Suprapubic skin (tissue), 4 donors: ENCODE results near the gene ZNRD2. TPM values are rescaled to one million over a fixed set of nuclear protein-coding genes. Genes with fewer than 3 reads are reported as not detected.

Source experiments
- DNase-seq, 2 donors: peaks; one replicate each; pipeline ENCODE4 v3.0.0-alpha.2; 2019; ENCODE audit warnings: low spot score in 2 of 2
- H3K27ac ChIP-seq: fragments of 200-600 bp; sonication (generic); one replicate; pipeline ENCODE4 v1.5.1; 2019
- H3K27me3 ChIP-seq: fragments of 200-600 bp; sonication (generic); one replicate; pipeline ENCODE4 v1.5.1; 2019
- H3K36me3 ChIP-seq: fragments of 200-600 bp; sonication (generic); one replicate; pipeline ENCODE4 v1.5.1; 2019
- H3K4me1 ChIP-seq: fragments of 200-600 bp; sonication (generic); one replicate; pipeline ENCODE4 v1.5.1; 2019
- H3K4me3 ChIP-seq: fragments of 200-600 bp; sonication (generic); one replicate; pipeline ENCODE4 v1.5.1; 2019; ENCODE audit warnings: mild to moderate bottlenecking
- H3K9me3 ChIP-seq: fragments of 200-600 bp; sonication (generic); one replicate; pipeline ENCODE4 v1.5.1; 2019
- EP300 ChIP-seq: sonication (generic); formaldehyde crosslinking; IDR thresholded peaks from one replicate; pipeline ENCODE4 v1.6.1; 2017; ENCODE audit warnings: antibody characterized with exemption
- POLR2A ChIP-seq, 2 donors: fragments of 450-650 bp; IDR thresholded peaks; one replicate each; pipeline ENCODE4 v1.6.1; 2017; ENCODE audit warnings: antibody characterized with exemption in 2 of 2, mild to moderate bottlenecking in 2 of 2, moderate library complexity in 2 of 2
- POLR2AphosphoS5 ChIP-seq, 3 donors: sonication (generic); formaldehyde crosslinking; IDR thresholded peaks; one replicate each; pipeline ENCODE4 v1.6.1; 2017; ENCODE audit warnings: antibody characterized with exemption in 3 of 3
- WGBS: methylation state at CpG from one replicate; pipeline ENCODE4 v1.1.5; 2018; 5-methylcytosine and 5-hydroxymethylcytosine counted together
- total RNA-seq, 4 donors: library from RNA; depleted of rRNA; stranded (reverse); fragments of >200 nt; gene quantifications; one replicate each; pipeline ENCODE4 v1.1.0, GENCODE V29; 2016
- TF ChIP-seq, protein P1 (sequence below), 2 donors: fragments of 200-600 bp in 1 of 2; fragments of 450-650 bp in 1 of 2; sonication (generic) in 1 of 2; IDR thresholded peaks; one replicate each; pipeline ENCODE4 v1.5.1; 2016 to 2019; ENCODE audit warnings: antibody characterized with exemption in 2 of 2, mild to moderate bottlenecking in 1 of 2, moderate library complexity in 1 of 2

The ZNRD2 gene
- total RNA-seq, 4 donors from 2014 or later, result 60.9 to 97.4 (median 77.9) TPM

DNA sequence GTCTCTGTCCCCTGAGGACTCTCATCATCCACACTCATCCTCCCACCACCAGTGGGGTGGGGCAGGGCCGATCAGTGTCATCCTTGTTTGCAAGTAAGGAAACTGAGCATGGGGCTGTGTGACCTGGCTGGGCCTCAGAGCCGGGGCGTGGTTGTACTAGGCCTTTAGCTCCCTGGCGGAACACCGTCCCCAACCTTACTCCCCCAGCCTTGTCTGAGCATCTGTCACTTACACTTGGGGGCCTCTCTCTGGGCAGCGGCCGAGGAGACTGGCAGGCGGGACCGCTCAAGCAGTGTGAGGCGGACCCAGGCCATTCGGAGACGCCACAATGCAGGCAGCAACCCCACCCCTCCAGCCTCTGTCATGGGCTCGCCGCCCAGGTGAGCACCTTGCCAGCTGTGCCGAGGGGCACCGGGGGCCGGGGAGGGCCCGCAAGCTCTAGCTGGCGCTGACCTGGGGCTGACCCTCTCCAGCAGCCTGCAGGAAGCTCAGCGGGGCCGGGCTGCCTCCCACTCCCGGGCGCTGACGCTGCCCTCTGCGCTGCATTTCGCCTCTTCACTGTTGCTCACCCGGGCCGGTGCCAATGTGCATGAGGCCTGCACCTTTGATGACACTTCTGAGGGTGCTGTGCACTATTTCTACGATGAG, 49.1 kb downstream of the ZNRD2 start:
- TF ChIP-seq POLR2A (IDR thresholded peaks at IDR 0.05), result no peak
- 92% methylated on average over 19 of the region's 29 CpGs for WGBS
- peaks cover 15% of the 10 kb centered on the region for H3K4me1 ChIP-seq
- no peak for DNase-seq
- no peak overlapping the region for H3K27ac ChIP-seq
- H3K36me3 ChIP-seq, result peaks cover 71% of the 10 kb centered on the region
- no peaks in the 10 kb centered on the region for H3K9me3 ChIP-seq
- H3K27me3 ChIP-seq, result no peaks in the 10 kb centered on the region
- H3K4me3 ChIP-seq, result no peak overlapping the region

DNA sequence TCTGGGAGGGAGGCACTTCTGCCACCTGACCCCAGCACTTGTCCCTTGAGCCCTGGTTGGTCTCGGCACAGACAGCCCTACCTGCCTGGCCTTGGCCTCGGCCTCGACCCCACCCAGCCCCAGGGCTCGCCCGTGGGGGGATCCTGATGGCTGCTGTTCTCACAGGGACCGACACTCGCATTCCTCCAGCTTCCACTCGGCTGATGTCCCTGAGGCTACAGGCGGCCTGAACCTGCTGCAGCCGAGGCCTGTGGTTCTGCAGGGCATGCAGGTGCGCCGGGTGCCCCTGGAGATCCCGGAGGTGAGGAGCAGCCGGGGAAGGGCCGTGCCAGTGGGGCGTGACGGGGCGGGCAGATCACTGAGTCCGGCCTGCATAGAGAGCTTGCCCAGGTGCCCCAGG, 50.4 kb downstream of the ZNRD2 start:
- Histone ChIP-seq H3K9me3 (no peaks in the 10 kb centered on the region), H3K27me3 (no peaks in the 10 kb centered on the region), H3K27ac (no peak overlapping the region), H3K4me1 (peaks cover 15% of the 10 kb centered on the region), H3K4me3 (no peak overlapping the region), H3K36me3 (peaks cover 84% of the 10 kb centered on the region)
- 93% methylated on average over 5 of the region's 19 CpGs for WGBS
- TF ChIP-seq, protein P1, sequence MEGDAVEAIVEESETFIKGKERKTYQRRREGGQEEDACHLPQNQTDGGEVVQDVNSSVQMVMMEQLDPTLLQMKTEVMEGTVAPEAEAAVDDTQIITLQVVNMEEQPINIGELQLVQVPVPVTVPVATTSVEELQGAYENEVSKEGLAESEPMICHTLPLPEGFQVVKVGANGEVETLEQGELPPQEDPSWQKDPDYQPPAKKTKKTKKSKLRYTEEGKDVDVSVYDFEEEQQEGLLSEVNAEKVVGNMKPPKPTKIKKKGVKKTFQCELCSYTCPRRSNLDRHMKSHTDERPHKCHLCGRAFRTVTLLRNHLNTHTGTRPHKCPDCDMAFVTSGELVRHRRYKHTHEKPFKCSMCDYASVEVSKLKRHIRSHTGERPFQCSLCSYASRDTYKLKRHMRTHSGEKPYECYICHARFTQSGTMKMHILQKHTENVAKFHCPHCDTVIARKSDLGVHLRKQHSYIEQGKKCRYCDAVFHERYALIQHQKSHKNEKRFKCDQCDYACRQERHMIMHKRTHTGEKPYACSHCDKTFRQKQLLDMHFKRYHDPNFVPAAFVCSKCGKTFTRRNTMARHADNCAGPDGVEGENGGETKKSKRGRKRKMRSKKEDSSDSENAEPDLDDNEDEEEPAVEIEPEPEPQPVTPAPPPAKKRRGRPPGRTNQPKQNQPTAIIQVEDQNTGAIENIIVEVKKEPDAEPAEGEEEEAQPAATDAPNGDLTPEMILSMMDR (IDR thresholded peaks at IDR 0.05), result no peak
- no peak for TF ChIP-seq EP300
- TF ChIP-seq POLR2AphosphoS5 (IDR thresholded peaks at IDR 0.05), result no peak
- TF ChIP-seq POLR2A (IDR thresholded peaks at IDR 0.05), result no peak
- no peak for DNase-seq

DNA sequence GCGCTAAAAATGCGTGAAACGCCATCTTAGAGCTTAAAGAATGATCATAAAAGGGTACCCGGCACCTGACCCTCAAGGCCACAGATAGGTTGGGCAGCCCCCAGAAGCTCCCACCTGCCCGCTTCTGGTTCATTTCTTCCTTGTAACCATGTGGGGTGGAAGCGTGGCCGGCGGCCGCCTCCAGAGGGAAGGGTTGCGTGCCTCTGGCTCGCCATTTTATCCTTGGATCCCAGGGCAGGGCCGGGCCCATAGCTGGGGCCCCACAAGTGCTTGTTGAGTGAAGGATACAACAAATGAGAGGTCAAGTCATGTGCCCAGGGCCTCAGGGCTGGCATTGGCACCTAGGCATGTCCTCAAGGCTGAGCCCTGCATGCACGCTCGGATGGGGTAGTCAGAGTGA, 51.2 kb downstream of the ZNRD2 start:
- Histone ChIP-seq H3K4me1 (peaks cover 11% of the 10 kb centered on the region), H3K9me3 (no peaks in the 10 kb centered on the region), H3K36me3 (peaks cover 91% of the 10 kb centered on the region), H3K27me3 (no peaks in the 10 kb centered on the region), H3K4me3 (no peak overlapping the region), H3K27ac (no peak overlapping the region)
- 93% methylated on average over 12 of the region's 14 CpGs for WGBS
- no peak for DNase-seq
- TF ChIP-seq POLR2AphosphoS5 (IDR thresholded peaks at IDR 0.05) (no peak), EP300 (no peak), POLR2A (IDR thresholded peaks at IDR 0.05) (no peak)
- TF ChIP-seq, protein P1 (IDR thresholded peaks at IDR 0.05), result no peak

Other genes with a start within 250 kb of the ZNRD2 start
- 10 to 100 TPM; 17.8 to 35.8 (median 27.4) TPM for gene DPF2, start 236.6 kb upstream of the ZNRD2 start, total RNA-seq
- gene TIGD3, start 215.7 kb upstream of the ZNRD2 start, total RNA-seq, result under 1 TPM in 3 of 4 donors, not detected in 1; 0.32 to 0.76 (median 0.64) TPM
- gene SLC25A45, start 187.8 kb upstream of the ZNRD2 start, total RNA-seq, result 1 to 10 TPM; 3.9 to 6.2 (median 4.7) TPM
- 100 to 1,000 TPM in 1 of 4 donors, 10 to 100 TPM in 3; 56.2 to 107 (median 81.5) TPM for gene FRMD8, start 183.8 kb upstream of the ZNRD2 start, total RNA-seq
- 1,000 to 10,000 TPM in 1 of 4 donors, 100 to 1,000 TPM in 3; 336 to 2,041 (median 481) TPM for gene NEAT1, start 147.7 kb upstream of the ZNRD2 start, total RNA-seq
- gene MALAT1, start 71.4 kb upstream of the ZNRD2 start, total RNA-seq, result over 10,000 TPM; 10,207 to 42,728 (median 11,538) TPM
- 10 to 100 TPM; 63.2 to 83.6 (median 78.4) TPM for gene SCYL1, start 45.4 kb upstream of the ZNRD2 start, total RNA-seq
- 10 to 100 TPM; 65.1 to 86.7 (median 71.0) TPM for gene LTBP3, start 12.1 kb upstream of the ZNRD2 start, total RNA-seq
- 100 to 1,000 TPM in 1 of 4 donors, 10 to 100 TPM in 3; 45.2 to 103 (median 72.0) TPM for gene FAM89B, start 2.1 kb downstream of the ZNRD2 start, total RNA-seq
- gene EHBP1L1, start 5.6 kb downstream of the ZNRD2 start, total RNA-seq, result 100 to 1,000 TPM in 1 of 4 donors, 10 to 100 TPM in 3; 40.3 to 150 (median 56.2) TPM
- gene KCNK7, start 25.3 kb downstream of the ZNRD2 start, total RNA-seq, result 100 to 1,000 TPM in 3 of 4 donors, 10 to 100 TPM in 1; 32.6 to 183 (median 144) TPM
- 10 to 100 TPM; 29.2 to 45.5 (median 37.0) TPM for gene MAP3K11, start 43.7 kb downstream of the ZNRD2 start, total RNA-seq
- 10 to 100 TPM; 38.5 to 59.3 (median 43.6) TPM for gene PCNX3, start 45.3 kb downstream of the ZNRD2 start, total RNA-seq
- 10 to 100 TPM; 14.9 to 21.6 (median 19.0) TPM for gene SIPA1, start 67.6 kb downstream of the ZNRD2 start, total RNA-seq
- 100 to 1,000 TPM in 2 of 4 donors, 10 to 100 TPM in 2; 71.7 to 111 (median 93.5) TPM for gene RELA, start 92.4 kb downstream of the ZNRD2 start, total RNA-seq
- 100 to 1,000 TPM in 1 of 4 donors, 10 to 100 TPM in 3; 69.8 to 103 (median 77.5) TPM for gene KAT5, start 141.8 kb downstream of the ZNRD2 start, total RNA-seq
- 10 to 100 TPM; 24.5 to 53.8 (median 33.7) TPM for gene RNASEH2C, start 150.3 kb downstream of the ZNRD2 start, total RNA-seq
- 10 to 100 TPM; 26.3 to 55.9 (median 38.1) TPM for gene AP5B1, start 210.5 kb downstream of the ZNRD2 start, total RNA-seq
- gene OVOL1, start 216.6 kb downstream of the ZNRD2 start, total RNA-seq, result 100 to 1,000 TPM in 2 of 4 donors, 10 to 100 TPM in 2; 64.4 to 196 (median 121) TPM